Osteocyte (in vitro differentiated cells): ENCODE measurements around the gene SIRT3. TPM values are rescaled to one million over a fixed set of nuclear protein-coding genes. Genes with fewer than 3 reads are reported as not detected.

Source experiments
- DNase-seq: peaks from one replicate; pipeline ENCODE4 v3.0.0; 2021; ENCODE audit warnings: mixed read lengths; ENCODE audit not compliant: unreplicated experiment; ENCODE audit errors: extremely low spot score
- H3K27ac Mint-ChIP-seq: one replicate; pipeline ENCODE4 v1.8.0; 2021; ENCODE audit warnings: mild to moderate bottlenecking, mixed read lengths; ENCODE audit not compliant: unreplicated experiment
- H3K27me3 Mint-ChIP-seq: one replicate; pipeline ENCODE4 v1.8.0; 2021; ENCODE audit warnings: mixed read lengths; ENCODE audit not compliant: unreplicated experiment
- H3K36me3 Mint-ChIP-seq: one replicate; pipeline ENCODE4 v1.8.0; 2021; ENCODE audit warnings: mixed read lengths; ENCODE audit not compliant: unreplicated experiment
- H3K4me1 Mint-ChIP-seq: one replicate; pipeline ENCODE4 v1.8.0; 2021; ENCODE audit warnings: mixed read lengths; ENCODE audit not compliant: unreplicated experiment
- H3K4me3 Mint-ChIP-seq: one replicate; pipeline ENCODE4 v1.8.0; 2021; ENCODE audit warnings: mild to moderate bottlenecking, moderate library complexity, mixed read lengths; ENCODE audit not compliant: unreplicated experiment
- H3K9me3 Mint-ChIP-seq: one replicate; pipeline ENCODE4 v1.8.0; 2021; ENCODE audit warnings: mixed read lengths; ENCODE audit not compliant: unreplicated experiment
- total RNA-seq: library from RNA; stranded (reverse); gene quantifications from 2 replicates; pipeline ENCODE4 v1.2.1, GENCODE V29; 2021
- TF ChIP-seq, protein P1 (sequence below): fragments of 200-600 bp; sonication (generic); IDR thresholded peaks from 2 replicates; pipeline ENCODE4 v1.5.0; 2021; ENCODE audit warnings: antibody characterized with exemption, mild to moderate bottlenecking, moderate library complexity

The SIRT3 gene
- total RNA-seq, 1 donor from 2014 or later, result 25.7 TPM

DNA sequence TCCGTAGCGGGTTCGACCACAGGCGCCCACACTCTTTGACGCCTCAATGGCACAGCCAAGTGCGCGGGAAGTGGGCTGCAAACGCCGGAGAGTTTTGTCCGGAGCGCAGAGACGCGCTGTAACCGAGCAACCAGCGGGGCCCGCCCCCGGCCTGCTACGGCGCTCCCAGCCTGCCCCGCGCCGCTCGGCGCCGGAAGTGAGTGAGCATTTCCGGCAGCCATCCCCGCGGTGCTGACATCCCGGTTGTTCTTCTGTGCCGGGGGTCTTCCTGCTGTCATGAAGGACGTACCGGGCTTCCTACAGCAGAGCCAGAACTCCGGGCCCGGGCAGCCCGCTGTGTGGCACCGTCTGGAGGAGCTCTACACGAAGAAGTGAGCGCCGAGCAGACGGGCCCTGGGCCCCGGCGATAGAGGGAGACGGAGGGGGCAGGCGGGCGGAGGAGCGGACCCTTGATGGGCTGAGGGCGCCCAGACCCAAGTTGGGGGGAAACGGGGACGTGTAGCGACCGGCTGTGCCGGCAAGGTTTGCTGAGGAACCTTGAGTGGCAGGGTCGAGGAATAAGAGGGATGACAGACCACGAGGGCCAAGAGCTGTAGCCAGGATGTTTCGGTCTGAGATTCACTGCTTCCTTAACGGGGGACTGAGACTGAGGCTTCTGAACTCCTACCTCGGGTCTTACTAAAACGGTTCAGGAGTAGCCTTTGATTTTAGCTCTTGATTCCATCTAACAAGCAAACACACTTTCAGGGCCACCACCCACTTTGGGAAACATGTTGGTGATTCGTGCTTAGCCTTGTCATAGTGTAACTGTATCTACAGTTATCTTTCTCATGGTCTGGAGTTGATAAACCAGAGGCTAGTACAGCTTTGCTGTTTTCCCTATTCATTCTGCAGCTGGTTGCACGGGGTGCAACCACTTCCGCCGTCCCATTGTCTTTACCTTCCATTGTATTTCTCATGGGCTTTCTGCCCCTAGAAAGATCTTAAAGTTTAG is 929 bp upstream of the SIRT3 start, which contains the start of gene PSMD13:
PSMD13 (plus strand) TSS at position 203 of the 994 bp plus-strand sequence; CDS start at position 277, 74 bp downstream.
- Mint-ChIP-seq H3K4me1 (peaks cover 27% of the 10 kb centered on the region), H3K27ac (peak within 1 kb of the TSS; percentile 98), H3K27me3 (no peaks in the 10 kb centered on the region), H3K36me3 (peaks cover 20% of the 10 kb centered on the region), H3K9me3 (no peaks in the 10 kb centered on the region), H3K4me3 (peak within 1 kb of the TSS; percentile 94)
- peak; percentile 95 for DNase-seq
- TF ChIP-seq, protein P1, sequence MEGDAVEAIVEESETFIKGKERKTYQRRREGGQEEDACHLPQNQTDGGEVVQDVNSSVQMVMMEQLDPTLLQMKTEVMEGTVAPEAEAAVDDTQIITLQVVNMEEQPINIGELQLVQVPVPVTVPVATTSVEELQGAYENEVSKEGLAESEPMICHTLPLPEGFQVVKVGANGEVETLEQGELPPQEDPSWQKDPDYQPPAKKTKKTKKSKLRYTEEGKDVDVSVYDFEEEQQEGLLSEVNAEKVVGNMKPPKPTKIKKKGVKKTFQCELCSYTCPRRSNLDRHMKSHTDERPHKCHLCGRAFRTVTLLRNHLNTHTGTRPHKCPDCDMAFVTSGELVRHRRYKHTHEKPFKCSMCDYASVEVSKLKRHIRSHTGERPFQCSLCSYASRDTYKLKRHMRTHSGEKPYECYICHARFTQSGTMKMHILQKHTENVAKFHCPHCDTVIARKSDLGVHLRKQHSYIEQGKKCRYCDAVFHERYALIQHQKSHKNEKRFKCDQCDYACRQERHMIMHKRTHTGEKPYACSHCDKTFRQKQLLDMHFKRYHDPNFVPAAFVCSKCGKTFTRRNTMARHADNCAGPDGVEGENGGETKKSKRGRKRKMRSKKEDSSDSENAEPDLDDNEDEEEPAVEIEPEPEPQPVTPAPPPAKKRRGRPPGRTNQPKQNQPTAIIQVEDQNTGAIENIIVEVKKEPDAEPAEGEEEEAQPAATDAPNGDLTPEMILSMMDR, result no peak

DNA sequence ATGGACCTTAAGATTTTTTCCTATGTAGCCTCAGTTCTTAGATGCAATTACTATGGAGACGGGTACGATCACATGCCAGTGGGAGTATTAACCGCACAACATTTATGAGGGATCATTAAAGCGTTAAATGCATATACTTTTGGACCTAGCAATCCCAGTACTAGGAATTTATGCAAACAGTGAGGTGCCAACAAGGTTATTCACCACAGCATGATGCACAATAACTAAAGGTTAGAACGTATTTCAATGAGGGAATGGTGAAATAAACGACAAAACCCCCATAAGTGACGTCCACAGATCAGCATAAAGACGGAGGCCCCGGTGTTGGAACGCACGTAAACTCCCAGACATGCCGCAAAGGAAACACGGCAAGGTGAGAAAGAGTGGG is 539 bp downstream of the SIRT3 start:
- H3K4me3 Mint-ChIP-seq, result peak overlapping the region; percentile 84
- H3K27ac Mint-ChIP-seq, result peak overlapping the region; percentile 83
- no peaks in the 10 kb centered on the region for H3K27me3 Mint-ChIP-seq
- H3K36me3 Mint-ChIP-seq, result peaks cover 12% of the 10 kb centered on the region
- DNase-seq, result no peak
- TF ChIP-seq, protein P1, result no peak
- H3K9me3 Mint-ChIP-seq, result no peaks in the 10 kb centered on the region
- H3K4me1 Mint-ChIP-seq, result peaks cover 27% of the 10 kb centered on the region

DNA sequence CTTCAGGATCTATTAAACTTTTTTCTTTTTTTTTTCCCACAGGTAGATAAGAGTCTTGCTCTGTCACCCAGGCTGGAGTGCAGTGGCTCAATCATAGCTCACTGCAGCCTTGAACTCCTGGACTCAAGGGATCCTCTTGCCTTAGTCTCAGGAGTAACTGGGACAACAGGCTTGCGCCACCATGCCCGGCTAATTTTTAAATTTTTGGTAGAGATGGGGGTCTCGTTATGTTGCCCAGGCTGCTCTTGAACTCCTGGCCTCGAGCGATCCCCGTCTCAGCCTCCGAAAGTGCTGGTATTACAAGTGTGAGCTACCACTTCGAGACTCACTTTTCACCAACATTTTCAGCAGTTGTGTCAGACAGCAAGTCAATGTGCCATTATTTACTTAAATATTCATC is 962 bp downstream of the SIRT3 start:
- Mint-ChIP-seq H3K9me3 (no peaks in the 10 kb centered on the region), H3K36me3 (peaks cover 9% of the 10 kb centered on the region), H3K27me3 (no peaks in the 10 kb centered on the region), H3K4me1 (peaks cover 27% of the 10 kb centered on the region), H3K27ac (peak overlapping the region; percentile 83), H3K4me3 (peak overlapping the region; percentile 84)
- DNase-seq, result no peak
- TF ChIP-seq, protein P1, result no peak

DNA sequence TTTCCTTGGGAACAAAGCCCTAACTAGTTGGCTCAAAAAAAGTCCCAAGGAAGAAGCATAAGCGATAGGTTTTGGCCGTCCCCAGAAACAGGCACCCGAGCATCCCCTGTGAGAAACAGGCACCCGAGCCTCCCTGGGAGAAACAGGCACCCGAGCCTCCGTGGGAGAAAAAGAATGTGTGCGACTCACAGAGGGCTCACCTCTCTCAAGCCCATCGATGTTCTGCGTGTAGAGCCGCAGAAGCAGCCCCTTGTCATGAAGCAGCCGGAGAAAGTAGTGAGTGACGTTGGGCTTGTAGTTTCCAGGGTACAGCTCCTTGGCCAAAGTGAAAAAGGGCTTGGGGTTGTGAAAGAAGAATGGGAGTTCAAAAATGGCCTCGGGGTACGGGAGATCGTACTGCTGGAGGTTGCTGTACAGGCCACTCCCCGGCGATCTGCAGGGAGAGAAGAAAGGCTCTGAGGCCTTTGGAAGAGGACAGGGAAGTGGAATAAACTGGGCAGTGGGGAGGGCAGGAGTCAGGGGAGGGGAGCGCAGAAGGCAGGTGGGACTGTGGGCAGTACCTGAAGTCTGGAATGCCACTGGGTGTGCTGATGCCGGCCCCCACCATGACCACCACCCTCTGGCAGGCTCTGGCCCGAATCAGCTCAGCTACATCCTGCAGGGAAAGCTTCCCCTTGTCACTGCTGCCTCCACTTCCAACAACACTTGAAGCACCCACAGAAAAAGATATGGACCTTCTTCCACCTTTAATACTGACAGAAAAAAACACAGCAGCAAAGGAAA is 3.2 kb downstream of the SIRT3 start:
- Mint-ChIP-seq H3K4me3 (no peak overlapping the region), H3K4me1 (peaks cover 15% of the 10 kb centered on the region), H3K9me3 (no peaks in the 10 kb centered on the region), H3K36me3 (peaks cover 7% of the 10 kb centered on the region), H3K27me3 (no peaks in the 10 kb centered on the region), H3K27ac (no peak overlapping the region)
- no peak for DNase-seq
- TF ChIP-seq, protein P1, result no peak
